Measurements from ENCODE around the gene SYT6.

GRCh38 chr1:114155706-114156105 lies 2.0 kb upstream of the SYT6 start:
- no peak for TF ChIP-seq CTCF (IDR thresholded peaks at IDR 0.05)
- no peak for TF ChIP-seq POLR2AphosphoS5 (IDR thresholded peaks at IDR 0.05)
- TF ChIP-seq POLR2A (IDR thresholded peaks at IDR 0.05): no peak
- TF ChIP-seq EP300 (IDR thresholded peaks at IDR 0.05): no peak
